ENCODE measurements around the gene HFE.
"Not testable (repeated sequence)": the region's sequence is repeated elsewhere in the genome, so short reads cannot be mapped to it uniquely, and the experiment has no call there.

Gene HFE

GRCh38 chr6:26113570-26113969 lies 26.3 kb downstream of the HFE start:
- DNase-seq (ENCODE audit: low spot score) = no peak

GRCh38 chr6:26115226-26115625 lies 28.0 kb downstream of the HFE start:
- DNase-seq (ENCODE audit: low spot score) = no peak

GRCh38 chr6:26116267-26116666 lies 29.0 kb downstream of the HFE start:
- DNase-seq (ENCODE audit: low spot score) = no peak

- no peak for DNase-seq (ENCODE audit: low spot score)
Measured at GRCh38 chr6:26118999-26119398, 31.8 kb downstream of the HFE start.

GRCh38 chr6:26120115-26120514 lies 32.9 kb downstream of the HFE start:
- DNase-seq (ENCODE audit: low spot score) = not testable (repeated sequence)

- DNase-seq (ENCODE audit: low spot score) = no peak
Measured at GRCh38 chr6:26120807-26121140, 33.5 kb downstream of the HFE start.

GRCh38 chr6:26121141-26122004 lies 34.1 kb downstream of the HFE start:
- DNase-seq (ENCODE audit: low spot score) = no peak

GRCh38 chr6:26122005-26122388 lies 34.8 kb downstream of the HFE start:
- DNase-seq (ENCODE audit: low spot score) = no peak

GRCh38 chr6:26122402-26122792 lies 35.2 kb downstream of the HFE start:
- DNase-seq (ENCODE audit: low spot score) = no peak

- DNase-seq (ENCODE audit: low spot score) = peak; percentile 44
Measured at GRCh38 chr6:26122793-26123674, 35.8 kb downstream of the HFE start.

- no peak for DNase-seq (ENCODE audit: low spot score)
Measured at GRCh38 chr6:26123675-26123946, 36.4 kb downstream of the HFE start.

- DNase-seq (ENCODE audit: low spot score) = peak; percentile 64
Measured at GRCh38 chr6:26123947-26124780, 36.9 kb downstream of the HFE start.

GRCh38 chr6:26124781-26125685 lies 37.8 kb downstream of the HFE start:
- DNase-seq (ENCODE audit: low spot score) = no peak

- no peak for DNase-seq (ENCODE audit: low spot score)
Measured at GRCh38 chr6:26126394-26127235, 39.4 kb downstream of the HFE start.

- DNase-seq (ENCODE audit: low spot score) = no peak
Measured at GRCh38 chr6:26128013-26128771, 41.0 kb downstream of the HFE start.

- no peak for DNase-seq (ENCODE audit: low spot score)
Measured at GRCh38 chr6:26129656-26130055, 42.4 kb downstream of the HFE start.

GRCh38 chr6:26130581-26131249 lies 43.5 kb downstream of the HFE start:
- DNase-seq (ENCODE audit: low spot score) = no peak

- no peak for DNase-seq (ENCODE audit: low spot score)
Measured at GRCh38 chr6:26131618-26132017, 44.4 kb downstream of the HFE start.

GRCh38 chr6:26133730-26134129 lies 46.5 kb downstream of the HFE start:
- DNase-seq (ENCODE audit: low spot score) = no peak
